Thoracic aorta (tissue), 2 donors: Measurements from ENCODE around the gene SNUPN. TPM values are rescaled to one million over a fixed set of nuclear protein-coding genes. Genes with fewer than 3 reads are reported as not detected.
A peak's percentile ranks its signal among the peaks of the same experiment; 100 is the strongest.

Experiments
- ATAC-seq: fragments of 150-250 bp; one replicate; pipeline ENCODE4 v1.8.0; 2017; ENCODE audit warnings: low read depth; ENCODE audit not compliant: insufficient number of reproducible peaks, low FRiP score
- DNase-seq: peaks from one replicate; pipeline ENCODE4 v3.0.0-alpha.2; 2020; ENCODE audit warnings: low spot score
- H3K27ac ChIP-seq, 2 donors: fragments of 200-600 bp; sonication (generic); 1 replicate in 1 of 2; 2 replicates in 1 of 2; pipeline ENCODE4 v1.5.1; 2016; ENCODE audit warnings: mild to moderate bottlenecking in 2 of 2, moderate library complexity in 2 of 2
- H3K27me3 ChIP-seq: fragments of 200-600 bp; sonication (generic); replicated peaks from 2 replicates; pipeline ENCODE4 v1.6.0; 2016; ENCODE audit warnings: mild to moderate bottlenecking; ENCODE audit not compliant: insufficient read depth
- H3K36me3 ChIP-seq: fragments of 200-600 bp; sonication (generic); one replicate; pipeline ENCODE4 v1.5.1; 2016
- H3K4me1 ChIP-seq, 2 donors: fragments of 200-600 bp; sonication (generic); 1 replicate in 1 of 2; 2 replicates in 1 of 2; pipeline versions ENCODE4 v1.5.1 to v1.6.0; 2016; ENCODE audit warnings: low read depth in 2 of 2, mild to moderate bottlenecking in 1 of 2; ENCODE audit not compliant: control insufficient read depth in 1 of 2
- H3K4me3 ChIP-seq: fragments of 200-600 bp; sonication (generic); 2 replicates; pipeline ENCODE4 v1.5.1; 2016; ENCODE audit warnings: mild to moderate bottlenecking
- H3K9me3 ChIP-seq: fragments of 200-600 bp; sonication (generic); 2 replicates; pipeline ENCODE4 v1.5.1; 2016
- total RNA-seq, 2 donors: library from RNA; depleted of rRNA; stranded (reverse); fragments of >200 nt; gene quantifications; one replicate each; pipeline versions ENCODE4 v1.1.0 to v1.2.3, GENCODE V29; 2016
- TF ChIP-seq, protein P1 (sequence below): fragments of 200-600 bp; sonication (generic); IDR thresholded peaks from one replicate; pipeline ENCODE4 v1.5.1; 2019; ENCODE audit warnings: antibody characterized with exemption

The SNUPN gene
- total RNA-seq, 2 donors from 2014 or later = 5.8 to 16.9 TPM

DNA sequence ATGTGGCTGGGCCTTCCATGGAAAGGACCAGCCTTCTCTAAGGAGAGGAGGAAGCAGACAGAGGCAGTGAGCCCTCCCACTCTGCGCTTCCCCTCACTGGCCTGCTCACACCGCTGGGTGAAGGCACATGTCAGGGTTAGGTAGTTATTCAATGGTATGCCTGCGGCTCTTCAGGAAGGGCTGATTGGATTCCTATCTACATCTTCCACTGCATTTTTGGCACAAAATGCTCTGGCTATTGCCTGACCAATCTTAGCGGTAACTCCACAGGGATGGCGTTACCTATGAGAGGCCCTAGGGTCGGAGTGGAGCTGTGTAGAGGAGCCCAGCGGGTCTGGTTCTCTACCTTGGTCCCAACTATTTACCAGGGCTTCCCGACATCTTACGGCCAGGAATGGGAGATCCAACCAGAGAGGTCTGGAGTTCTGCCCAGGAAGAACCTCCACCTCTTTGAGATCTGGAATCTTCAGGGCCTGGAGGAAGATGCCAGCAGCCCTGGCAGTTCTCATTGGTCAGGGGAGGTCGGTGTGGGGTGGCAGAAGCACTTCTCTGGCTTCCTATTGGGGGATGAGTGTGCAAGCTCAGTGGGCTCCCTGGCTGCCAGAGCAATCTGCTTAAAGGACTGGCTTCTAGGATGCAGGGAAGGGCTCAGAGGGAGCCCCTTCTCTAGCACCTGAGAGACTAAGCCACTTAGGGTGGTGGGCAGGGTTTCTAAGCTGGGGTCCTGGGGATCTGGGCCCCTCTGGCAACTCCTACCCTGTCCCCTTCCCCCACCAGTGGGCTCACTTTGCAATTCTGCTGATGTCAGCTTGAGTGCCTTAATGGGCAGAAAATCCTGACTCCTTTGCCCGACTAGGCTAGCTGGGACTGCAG, 46.4 kb upstream of the SNUPN start:
- TF ChIP-seq, protein P1, sequence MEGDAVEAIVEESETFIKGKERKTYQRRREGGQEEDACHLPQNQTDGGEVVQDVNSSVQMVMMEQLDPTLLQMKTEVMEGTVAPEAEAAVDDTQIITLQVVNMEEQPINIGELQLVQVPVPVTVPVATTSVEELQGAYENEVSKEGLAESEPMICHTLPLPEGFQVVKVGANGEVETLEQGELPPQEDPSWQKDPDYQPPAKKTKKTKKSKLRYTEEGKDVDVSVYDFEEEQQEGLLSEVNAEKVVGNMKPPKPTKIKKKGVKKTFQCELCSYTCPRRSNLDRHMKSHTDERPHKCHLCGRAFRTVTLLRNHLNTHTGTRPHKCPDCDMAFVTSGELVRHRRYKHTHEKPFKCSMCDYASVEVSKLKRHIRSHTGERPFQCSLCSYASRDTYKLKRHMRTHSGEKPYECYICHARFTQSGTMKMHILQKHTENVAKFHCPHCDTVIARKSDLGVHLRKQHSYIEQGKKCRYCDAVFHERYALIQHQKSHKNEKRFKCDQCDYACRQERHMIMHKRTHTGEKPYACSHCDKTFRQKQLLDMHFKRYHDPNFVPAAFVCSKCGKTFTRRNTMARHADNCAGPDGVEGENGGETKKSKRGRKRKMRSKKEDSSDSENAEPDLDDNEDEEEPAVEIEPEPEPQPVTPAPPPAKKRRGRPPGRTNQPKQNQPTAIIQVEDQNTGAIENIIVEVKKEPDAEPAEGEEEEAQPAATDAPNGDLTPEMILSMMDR = no peak
- no peaks in the 10 kb centered on the region for H3K9me3 ChIP-seq
- H3K36me3 ChIP-seq = peaks cover 4% of the 10 kb centered on the region
- DNase-seq (no peak), ATAC-seq (no peak)
- no peaks in the 10 kb centered on the region for H3K27me3 ChIP-seq
- H3K27ac ChIP-seq = peak overlapping the region; percentile 91 to 98
- H3K4me1 ChIP-seq = peaks cover 51 to 98% of the 10 kb centered on the region in 2 donors
- no peak overlapping the region for H3K4me3 ChIP-seq

DNA sequence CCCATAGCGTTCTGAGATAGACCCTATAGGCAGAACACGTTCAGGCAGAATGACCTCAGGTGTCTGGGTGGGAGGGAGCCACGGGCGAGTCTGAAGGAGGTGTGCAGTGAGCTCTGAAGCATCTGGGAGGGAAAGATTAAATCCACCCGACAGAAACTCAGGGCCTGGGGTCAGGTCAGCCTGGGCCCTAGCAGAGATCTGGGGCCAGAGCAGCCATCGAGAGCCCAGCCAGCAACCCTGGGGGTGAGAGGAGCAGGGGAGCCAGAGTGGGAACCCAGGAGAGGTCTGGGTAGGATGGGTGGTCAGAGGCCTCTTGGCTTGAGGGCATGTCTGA, 44.3 kb upstream of the SNUPN start:
- H3K36me3 ChIP-seq = no peaks in the 10 kb centered on the region
- H3K27ac ChIP-seq = peak overlapping the region; percentile 91 to 98
- TF ChIP-seq, protein P1 = no peak
- no peak for DNase-seq
- peaks cover 46 to 93% of the 10 kb centered on the region in 2 donors for H3K4me1 ChIP-seq
- no peaks in the 10 kb centered on the region for H3K9me3 ChIP-seq
- ATAC-seq = no peak
- no peaks in the 10 kb centered on the region for H3K27me3 ChIP-seq
- no peak overlapping the region for H3K4me3 ChIP-seq

DNA sequence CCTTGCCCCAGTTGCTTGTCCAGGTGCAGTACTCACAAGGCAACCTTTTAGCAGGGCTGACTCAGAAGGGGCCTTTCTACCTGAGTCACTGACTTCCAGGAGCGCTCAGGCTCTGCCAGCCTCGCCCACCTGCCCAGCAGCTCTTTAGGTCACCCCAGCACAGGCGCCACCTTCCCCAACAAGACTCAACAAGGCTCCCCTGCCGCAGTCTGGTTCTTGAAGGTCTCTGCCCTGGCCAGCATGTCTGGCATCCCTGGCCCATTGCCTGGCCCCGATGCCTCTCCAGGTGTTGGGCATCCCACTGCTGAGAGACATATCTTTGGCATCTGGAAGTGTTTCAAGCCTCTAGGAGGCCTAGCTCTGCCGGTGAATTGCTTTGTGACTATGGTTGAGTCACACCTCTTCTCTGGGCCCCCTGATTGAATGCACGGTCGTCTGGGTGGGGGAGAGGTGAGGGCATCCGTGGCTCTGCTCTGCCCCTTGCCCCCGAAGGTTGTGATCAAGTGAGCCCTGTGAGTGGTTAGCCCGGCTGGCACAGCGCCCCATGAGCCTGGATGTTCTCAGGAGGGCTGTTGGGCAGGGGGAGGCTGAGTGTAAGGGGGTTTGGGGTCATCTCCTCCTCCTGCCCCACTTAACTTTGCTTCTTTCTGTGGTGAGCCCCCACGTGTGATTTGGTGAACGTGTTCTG, 43.8 kb upstream of the SNUPN start:
- no peaks in the 10 kb centered on the region for H3K27me3 ChIP-seq
- H3K4me1 ChIP-seq = peaks cover 41 to 91% of the 10 kb centered on the region in 2 donors
- H3K27ac ChIP-seq = peak overlapping the region; percentile 91 to 98
- no peak for DNase-seq
- TF ChIP-seq, protein P1 = no peak
- no peaks in the 10 kb centered on the region for H3K9me3 ChIP-seq
- no peak overlapping the region for H3K4me3 ChIP-seq
- no peak for ATAC-seq
- H3K36me3 ChIP-seq = no peaks in the 10 kb centered on the region

GRCh38 chr15:75666823-75667501, 41.4 kb upstream of the SNUPN start:
- Histone ChIP-seq H3K4me1 (peaks cover 21 to 89% of the 10 kb centered on the region in 2 donors), H3K27ac (peak overlapping the region; percentile 91 to 98), H3K9me3 (no peaks in the 10 kb centered on the region), H3K4me3 (peak overlapping the region; percentile 58), H3K36me3 (no peaks in the 10 kb centered on the region), H3K27me3 (no peaks in the 10 kb centered on the region)
- TF ChIP-seq, protein P1 = no peak
- ATAC-seq (peak; percentile 84), DNase-seq (peak; percentile 86)

- DNase-seq (no peak), ATAC-seq (no peak)
- Histone ChIP-seq H3K4me1 (peaks cover 46 to 91% of the 10 kb centered on the region in 2 donors), H3K36me3 (peaks cover 3% of the 10 kb centered on the region), H3K9me3 (no peaks in the 10 kb centered on the region), H3K27ac (peak overlapping the region; percentile 98 to 99), H3K27me3 (no peaks in the 10 kb centered on the region), H3K4me3 (no peak overlapping the region)
- TF ChIP-seq, protein P1 = no peak
Measured at GRCh38 chr15:75663931-75664421, 38.5 kb upstream of the SNUPN start.
